Measurements from ENCODE around the gene CNNM3. TPM values are rescaled to one million over a fixed set of nuclear protein-coding genes. Genes with fewer than 3 reads are reported as not detected.
"Not testable (repeated sequence)": the region's sequence is repeated elsewhere in the genome, so short reads cannot be mapped to it uniquely, and the experiment has no call there.

Gene CNNM3
- total RNA-seq, 1 donor from 2014 or later, result 17.1 TPM

DNA sequence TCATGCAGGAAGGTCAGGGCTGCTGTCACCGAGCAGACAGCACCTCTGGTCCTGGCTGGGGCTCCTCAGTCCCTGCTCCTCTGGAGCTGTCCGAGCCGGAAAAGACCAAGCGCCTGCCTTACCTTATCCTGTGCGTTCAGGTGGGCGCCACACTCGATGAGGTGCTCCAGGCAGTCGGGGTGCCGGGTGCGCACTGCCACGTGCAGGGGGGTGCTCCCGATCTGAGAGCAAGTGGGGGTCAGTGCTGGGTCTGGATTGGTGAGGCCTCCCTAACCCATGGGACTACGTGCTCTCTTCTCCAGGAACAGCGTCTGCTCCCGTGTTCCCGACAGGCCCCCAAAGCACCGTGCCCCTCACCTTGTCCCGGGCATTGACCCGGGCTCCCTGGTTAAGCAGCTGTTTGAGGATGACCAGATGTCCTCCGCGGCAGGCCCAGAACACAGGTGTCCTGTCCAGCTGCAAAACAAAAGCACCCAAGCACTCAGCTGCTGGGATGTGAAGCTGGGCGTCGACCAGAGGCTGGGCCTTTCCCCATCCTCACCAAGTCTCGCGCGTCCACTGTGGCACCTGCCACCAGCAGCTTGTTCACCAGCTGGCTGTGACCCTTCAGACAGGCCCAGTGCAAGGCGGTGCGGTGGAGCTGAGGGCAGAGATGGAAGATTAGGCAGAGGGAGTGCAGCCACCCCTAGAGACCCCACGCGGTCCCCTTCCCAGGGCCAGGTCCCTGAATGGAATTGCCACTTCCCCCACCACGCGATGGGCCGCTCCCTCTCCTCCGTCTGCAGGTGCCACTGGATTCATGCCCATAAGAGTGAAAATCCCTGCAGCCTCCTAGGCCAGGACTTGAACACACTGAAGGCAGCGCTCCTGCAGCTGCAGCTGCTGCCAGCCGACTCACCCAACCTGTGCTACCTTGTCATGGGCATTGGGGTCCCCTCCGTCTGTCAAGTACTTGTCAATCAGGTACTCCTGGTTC lies 24.1 kb downstream of the CNNM3 start:
- DNase-seq, result no peak

GRCh38 chr2:96841701-96842495 lies 25.8 kb downstream of the CNNM3 start:
- no peak for DNase-seq

DNA sequence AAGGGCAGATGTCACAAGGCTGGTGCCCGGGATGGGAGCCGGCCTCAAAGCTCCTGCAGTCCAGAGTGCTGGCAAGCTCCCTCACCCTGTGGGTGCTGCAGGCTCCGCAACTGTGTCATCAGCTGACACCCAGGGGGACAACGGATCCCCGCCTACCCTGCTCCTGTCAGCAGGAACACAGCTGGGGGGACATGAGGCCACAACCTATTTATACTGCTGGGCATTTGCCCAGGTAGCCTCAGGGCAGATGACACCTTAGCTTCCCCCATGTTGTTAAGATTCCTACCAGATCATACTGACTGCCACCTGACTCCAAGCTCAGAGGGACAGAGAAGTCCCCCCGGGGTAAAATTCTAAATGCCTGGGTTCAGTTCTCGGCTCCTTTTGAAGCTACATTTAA lies 26.5 kb downstream of the CNNM3 start:
- no peak for DNase-seq

GRCh38 chr2:96843538-96844268 lies 27.6 kb downstream of the CNNM3 start, which contains the start of gene ANKRD23:
TSS of gene ANKRD23 (minus strand) at chr2:96844021. CDS start at chr2:96843992, 29 bp downstream.
- DNase-seq, result no peak

GRCh38 chr2:96844405-96844808 lies 28.3 kb downstream of the CNNM3 start:
- DNase-seq, result no peak

DNA sequence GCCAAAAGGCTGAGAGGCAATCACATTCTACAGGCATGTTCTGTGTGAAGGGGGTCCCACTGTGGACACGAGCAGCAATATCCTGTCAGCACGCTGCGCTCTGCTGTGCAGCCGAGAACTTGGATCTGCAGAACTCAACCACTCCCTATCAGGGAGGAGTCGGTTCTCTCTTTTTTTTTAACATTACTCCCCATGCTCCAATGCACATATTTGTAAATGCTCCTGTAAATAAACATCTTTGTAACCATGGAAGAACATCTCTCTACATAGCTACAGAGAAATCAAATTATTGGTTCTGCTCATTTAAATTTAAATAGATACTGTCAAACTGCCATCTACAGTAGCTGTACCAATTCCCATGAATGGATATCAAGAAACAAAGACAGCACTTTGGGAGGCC lies 30.8 kb downstream of the CNNM3 start:
- DNase-seq, result no peak

- DNase-seq, result no peak
Observed at GRCh38 chr2:96847586-96847985, 31.5 kb downstream of the CNNM3 start.

- no peak for DNase-seq
Observed at GRCh38 chr2:96848264-96848663, 32.2 kb downstream of the CNNM3 start.

DNA sequence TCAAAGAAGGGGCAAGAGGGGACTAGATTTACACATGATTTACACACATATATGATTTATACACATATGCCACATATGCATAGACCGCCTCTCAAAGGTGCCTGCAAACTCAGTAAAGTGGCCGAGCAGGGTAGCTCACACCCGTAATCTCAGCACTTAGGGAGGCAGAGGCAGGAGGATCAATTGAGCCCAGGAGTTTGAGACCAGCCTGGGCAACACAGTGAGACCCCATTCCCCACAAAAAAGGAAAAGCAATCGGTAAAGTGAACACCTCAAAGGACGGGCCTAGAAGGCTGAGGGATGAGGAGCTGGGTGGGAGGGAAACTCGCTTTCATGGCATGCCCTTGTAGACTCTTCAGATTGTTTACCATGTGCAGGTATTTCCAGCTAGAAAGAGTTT lies 36.6 kb downstream of the CNNM3 start:
- no peak for DNase-seq

DNA sequence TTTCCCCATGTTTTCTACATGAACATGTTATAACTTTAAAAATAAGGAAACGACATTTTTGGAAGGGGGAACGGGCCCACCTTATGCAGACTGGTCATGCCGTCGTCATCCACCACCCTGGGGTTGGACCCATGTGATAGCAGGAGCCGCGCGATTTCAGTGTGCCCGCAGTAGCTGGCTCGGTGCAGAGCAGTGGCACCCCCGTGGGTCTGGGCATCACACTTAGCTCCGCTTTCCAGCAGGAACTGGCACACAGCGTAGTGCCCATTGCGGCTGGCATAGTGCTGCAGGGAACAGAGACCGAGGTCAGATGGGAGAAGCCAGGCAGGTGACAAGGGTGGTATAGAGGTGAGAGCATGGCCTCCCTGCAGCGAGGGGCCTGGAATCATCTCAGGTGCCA lies 37.3 kb downstream of the CNNM3 start:
- DNase-seq, result no peak

DNA sequence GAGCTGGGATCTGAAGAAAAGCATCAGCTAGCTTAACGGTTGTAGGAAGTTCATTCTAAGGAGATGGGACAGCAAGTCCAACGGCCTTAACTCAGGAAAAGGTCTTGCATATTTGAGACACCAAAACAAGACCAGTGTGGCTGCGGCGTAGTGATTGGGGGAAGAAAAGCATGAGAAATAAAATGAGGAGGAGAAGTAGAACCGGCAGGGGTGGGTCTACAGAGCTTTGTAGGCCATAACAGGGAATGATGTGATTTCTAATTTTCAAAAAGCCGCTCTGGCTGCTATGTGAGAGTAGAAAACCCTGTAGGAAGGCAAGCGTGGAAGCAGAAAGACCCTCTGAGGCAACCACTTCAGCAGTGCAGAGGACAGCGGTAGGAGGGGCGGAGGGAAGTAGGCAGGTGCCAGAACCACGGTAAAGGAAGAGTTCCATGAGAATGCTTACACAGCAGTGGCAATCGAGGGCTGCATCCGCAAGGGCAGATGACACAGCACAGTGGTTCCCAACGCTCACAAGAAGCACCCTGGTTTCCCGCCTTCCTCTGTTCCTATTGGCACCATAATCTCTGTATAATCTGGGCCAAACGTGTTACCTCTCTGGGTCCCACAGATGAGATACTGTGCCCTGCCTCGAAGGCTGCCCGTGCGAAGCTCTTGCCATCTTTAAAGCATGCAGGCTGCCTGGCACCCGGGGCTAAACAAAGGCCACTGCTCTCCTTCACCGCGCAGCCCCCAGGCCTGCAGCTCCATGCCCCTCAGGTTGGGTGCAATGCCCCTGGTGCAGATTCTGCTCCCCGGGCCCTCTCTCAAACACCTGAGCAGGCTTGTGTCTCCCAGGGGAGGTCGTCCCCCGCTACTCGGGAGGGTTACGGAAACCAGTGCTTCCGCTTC lies 41.0 kb downstream of the CNNM3 start:
- no peak for DNase-seq

- peak; percentile 100 for DNase-seq
Observed at GRCh38 chr2:96857667-96858372, 41.8 kb downstream of the CNNM3 start, which contains the start of gene ANKRD39. TSS of gene ANKRD39 (minus strand) at chr2:96858016. CDS start at chr2:96857987, 29 bp downstream.

GRCh38 chr2:96859099-96859649 lies 43.1 kb downstream of the CNNM3 start:
- no peak for DNase-seq

DNA sequence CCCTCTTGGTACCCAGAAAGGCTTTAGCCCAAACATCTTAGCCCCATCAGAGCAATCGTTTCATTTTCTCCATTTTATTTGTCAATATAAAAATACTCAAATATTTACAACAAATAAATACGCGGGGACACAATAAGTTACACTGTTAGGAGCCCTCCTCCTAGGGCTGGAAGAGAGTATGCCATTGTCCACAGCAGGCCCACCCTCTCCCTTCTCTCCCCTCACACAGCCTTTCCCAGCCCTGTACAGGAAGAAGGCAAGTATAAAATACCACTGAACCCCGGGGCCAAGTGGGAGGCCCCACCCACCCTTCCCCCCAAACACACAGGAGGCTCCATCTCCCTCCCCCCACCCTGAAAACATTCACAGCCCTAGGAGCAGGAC lies 43.6 kb downstream of the CNNM3 start:
- no peak for DNase-seq

DNA sequence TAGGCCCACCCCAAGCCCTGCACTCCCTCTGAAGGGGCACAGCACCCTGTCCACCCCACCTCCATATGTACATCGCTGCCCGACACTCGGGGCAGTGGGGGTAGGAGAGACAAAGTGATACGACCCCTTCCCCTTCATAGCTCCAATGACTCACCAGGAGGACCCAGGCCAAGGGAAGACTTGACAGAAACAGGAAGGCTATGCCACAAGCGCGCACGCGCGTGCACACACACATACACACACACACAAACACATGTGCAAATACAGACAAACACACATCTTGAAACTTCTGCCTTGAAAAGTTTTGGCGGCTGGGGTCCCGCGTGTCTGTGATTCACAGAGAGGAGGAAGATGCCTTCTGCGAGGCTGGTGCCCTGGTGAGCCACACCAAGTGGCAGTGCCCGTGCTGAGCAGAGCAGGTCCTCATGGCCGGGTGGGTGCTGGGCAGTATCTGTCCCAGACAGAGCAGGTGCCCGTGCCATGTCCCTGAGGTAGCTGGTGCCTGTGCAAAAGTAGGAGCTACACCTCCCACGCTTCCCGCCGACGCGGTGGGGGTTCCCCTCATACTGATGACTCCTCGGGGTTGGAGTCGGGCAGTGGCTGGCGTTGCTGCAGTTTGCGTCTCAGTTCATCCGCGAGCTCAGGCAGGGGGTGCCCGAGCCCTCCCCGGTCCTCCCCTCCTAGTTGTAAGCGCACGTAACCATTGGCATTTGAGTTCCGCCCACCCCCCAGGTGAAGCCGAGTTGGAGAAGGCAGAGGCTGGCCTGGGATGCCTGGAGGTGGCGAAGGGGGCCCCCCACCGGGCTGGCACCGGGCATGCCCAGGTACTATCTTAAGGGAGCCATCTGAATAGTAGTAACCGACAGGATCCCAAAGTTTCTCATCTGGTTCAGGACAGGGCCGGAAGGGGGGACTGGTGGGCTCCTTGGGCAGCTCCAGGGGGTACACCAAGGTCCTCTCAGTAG lies 44.3 kb downstream of the CNNM3 start:
- no peak for DNase-seq

DNA sequence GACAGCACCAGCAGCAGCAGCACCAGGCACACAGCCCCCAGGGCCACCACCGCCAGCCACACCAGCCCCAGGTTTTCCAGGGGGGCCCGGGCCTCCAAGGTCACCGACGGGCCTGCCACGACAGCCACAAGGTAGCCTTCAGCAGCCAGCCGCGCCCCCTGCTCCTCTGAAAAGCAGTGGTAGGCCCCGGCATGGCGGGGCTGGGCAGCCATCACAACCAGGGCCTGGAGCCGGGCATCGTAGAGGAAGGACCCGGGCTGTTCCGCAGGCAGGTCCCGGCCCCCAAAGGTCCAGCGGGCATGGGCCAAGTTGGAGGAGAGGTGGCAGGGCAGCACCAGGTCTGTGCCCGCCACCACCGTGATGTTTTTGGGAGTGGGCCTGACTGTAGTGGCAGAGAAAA lies 45.0 kb downstream of the CNNM3 start:
- DNase-seq, result no peak

- DNase-seq, result not testable (repeated sequence)
Observed at GRCh38 chr2:96863056-96863455, 47.0 kb downstream of the CNNM3 start.

- DNase-seq, result no peak
Observed at GRCh38 chr2:96863575-96864342, 47.7 kb downstream of the CNNM3 start.

Measured in tongue (tissue), 2 donors.